K562 (cell line): Measurements from ENCODE around the gene FBXL3. TPM values are rescaled to one million over a fixed set of nuclear protein-coding genes. Genes with fewer than 3 reads are reported as not detected.

Source experiments
- CBX2 ChIP-seq: fragments of 200-600 bp; sonication (generic); IDR thresholded peaks from one replicate; pipeline ENCODE4 v1.6.1; 2012; ENCODE audit warnings: mild to moderate bottlenecking, low read length, inconsistent platforms; ENCODE audit not compliant: insufficient read depth, poor library complexity, severe bottlenecking
- ETS2 ChIP-seq: IDR thresholded peaks from 2 replicates; pipeline ENCODE4 v1.6.1; 2016; ENCODE audit warnings: borderline replicate concordance, missing genetic modification characterization, mild to moderate bottlenecking, moderate library complexity, missing compliant biosample characterization; ENCODE audit not compliant: poor library complexity, severe bottlenecking
- ETV1 ChIP-seq: fragments of 450-650 bp; conservative IDR thresholded peaks from 2 replicates; pipeline ENCODE4 v1.6.1; 2016; ENCODE audit warnings: missing genetic modification characterization, control low read depth, low read depth, missing compliant biosample characterization
- L3MBTL2 ChIP-seq: fragments of 450-650 bp; IDR thresholded peaks from 2 replicates; pipeline ENCODE4 v1.6.1; 2016; ENCODE audit warnings: mild to moderate bottlenecking, moderate library complexity
- NCOA6 ChIP-seq: fragments of 450-650 bp; IDR thresholded peaks from 2 replicates; pipeline ENCODE4 v1.6.1; 2017; ENCODE audit warnings: mild to moderate bottlenecking
- NFIX ChIP-seq: fragments of 250-450 bp; sonication (Bioruptor Pico); IDR thresholded peaks from 2 replicates; pipeline ENCODE4 v1.4.0; 2020; ENCODE audit warnings: low read depth, mild to moderate bottlenecking, moderate library complexity
- PCBP2 ChIP-seq: fragments of 200-400 bp; formaldehyde crosslinking; IDR thresholded peaks from 2 replicates; pipeline ENCODE4 v1.6.1; 2018; ENCODE audit warnings: low read length, low read depth, mild to moderate bottlenecking, moderate library complexity; ENCODE audit not compliant: poor library complexity, severe bottlenecking
- RBFOX2 ChIP-seq: fragments of 200-400 bp; formaldehyde crosslinking; IDR thresholded peaks from 2 replicates; pipeline ENCODE4 v1.6.1; 2017; ENCODE audit warnings: low read depth, mild to moderate bottlenecking, low read length, moderate library complexity
- SMARCB1 ChIP-seq: IDR thresholded peaks from 2 replicates; pipeline ENCODE4 v1.6.1; 2011; ENCODE audit warnings: improper control_type of control experiment, low read depth; ENCODE audit not compliant: insufficient read length
- SRF ChIP-seq, 2 experiments: fragments of 250-450, 450-650 bp in 1 of 2; sonication (Bioruptor Pico) in 1 of 2; sonication (generic) in 1 of 2; formaldehyde crosslinking; IDR thresholded peaks; 2 replicates each; pipeline versions ENCODE4 v1.5.0 to v1.5.1; 2020 to 2022; ENCODE audit warnings: mild to moderate bottlenecking in 1 of 2, missing genetic modification reagents in 1 of 2
- TAF15 ChIP-seq: fragments of 200-400 bp; formaldehyde crosslinking; IDR thresholded peaks from 2 replicates; pipeline ENCODE4 v1.6.1; 2017; ENCODE audit warnings: mild to moderate bottlenecking, low read depth, low read length, moderate library complexity
- YBX1 ChIP-seq: fragments of 450-650 bp; IDR thresholded peaks from 2 replicates; pipeline ENCODE4 v1.7.1; 2016; ENCODE audit warnings: mild to moderate bottlenecking
- ZNF431 ChIP-seq: sonication (generic); formaldehyde crosslinking; IDR thresholded peaks from 2 replicates; pipeline ENCODE4 v1.8.0; 2022; ENCODE audit warnings: mild to moderate bottlenecking, missing genetic modification reagents
- ZNF764 ChIP-seq: fragments of 250-450 bp; sonication (Bioruptor Pico); IDR thresholded peaks from 2 replicates; pipeline ENCODE4 v1.4.0; 2020; ENCODE audit warnings: low read depth, mild to moderate bottlenecking, moderate library complexity
- polyA plus RNA-seq, 8 experiments: library from polyadenylated mRNA; depleted of rRNA in 4 of 8; stranded (reverse) in 5 of 8; unstranded in 3 of 8; fragments of >200 nt; fragmentation: Nextera tagmentation in 2 of 8; fragmentation: Illumina TruSeq in 1 of 8; extraction: Ambion mirVana in 2 of 8; extraction: Trizol in 1 of 8; gene quantifications; 2 replicates each; pipeline versions ENCODE4 v1.2.1 to v1.2.3, GENCODE V29; 2011 to 2014; ENCODE audit warnings: inconsistent platforms in 1 of 8, missing spikeins in 1 of 8
- total RNA-seq, 7 experiments: library from RNA; depleted of rRNA in 6 of 7; stranded (reverse); fragments of >200 nt in 6 of 7; fragmentation: Illumina TruSeq in 2 of 7; extraction: Trizol in 2 of 7; gene quantifications; 2 replicates each; pipeline versions ENCODE4 v1.2.1 to v1.2.3, GENCODE V29; 2011 to 2021; ENCODE audit warnings: low replicate concordance in 1 of 7
- TF ChIP-seq, protein P1 (sequence below): fragments of 200-600 bp; sonication (generic); IDR thresholded peaks from one replicate; pipeline ENCODE4 v1.6.1; 2012; ENCODE audit warnings: mild to moderate bottlenecking, low read depth, low read length, inconsistent platforms

The FBXL3 gene
- total and polyA plus RNA-seq, 9 of the 15 experiments (the other 6 are each of a cell fraction or from before 2014, with no cell fraction given): 3.8 to 16.4 (median 12.6) TPM

DNA sequence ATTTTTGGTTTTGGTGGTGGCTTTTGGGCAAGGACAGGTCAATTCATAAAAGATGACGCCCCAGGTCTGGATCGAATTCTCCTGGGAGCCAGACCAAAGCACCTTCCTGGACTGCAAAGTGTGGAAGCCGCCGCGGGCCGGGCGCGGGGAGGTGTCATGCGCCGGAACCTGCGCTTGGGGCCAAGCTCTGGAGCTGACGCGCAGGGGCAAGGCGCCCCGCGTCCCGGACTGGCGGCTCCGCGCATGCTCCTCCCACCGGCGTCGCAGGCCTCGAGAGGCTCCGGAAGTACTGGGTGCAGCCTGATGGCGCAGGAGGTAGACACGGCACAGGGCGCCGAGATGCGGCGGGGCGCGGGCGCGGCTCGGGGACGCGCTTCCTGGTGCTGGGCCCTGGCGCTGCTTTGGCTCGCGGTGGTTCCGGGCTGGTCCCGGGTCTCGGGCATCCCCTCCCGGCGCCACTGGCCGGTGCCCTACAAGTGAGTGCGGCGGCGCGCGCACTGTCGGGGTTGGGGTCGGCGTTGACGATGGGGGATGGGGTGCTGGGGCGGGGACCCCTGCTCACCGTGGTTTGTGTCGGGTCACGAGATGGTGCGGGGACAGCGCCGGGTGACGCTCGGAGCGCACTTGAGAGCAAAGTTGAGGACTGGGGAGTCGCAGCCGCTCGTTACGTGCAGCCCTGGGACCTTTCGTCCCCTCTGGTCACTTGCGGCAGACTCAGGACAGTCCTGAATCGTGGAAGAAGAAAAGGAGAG, 35.0 kb downstream of the FBXL3 start, which contains the start of gene CLN5 (continued):
- TF ChIP-seq ETS2 (tag): no peak
- no peak for TF ChIP-seq CBX2
- TF ChIP-seq SRF (CRISPR knock-in tag; IDR thresholded peaks at IDR 0.05): no peak; a peak in 1 of 4 replicates
- TF ChIP-seq ETV1 (tag): peak; percentile 83
- TF ChIP-seq NCOA6: no peak
- TF ChIP-seq SMARCB1: no peak
- no peak for TF ChIP-seq TAF15
- TF ChIP-seq ZNF764 (CRISPR knock-in tag): no peak
- TF ChIP-seq PCBP2: no peak
- no peak for TF ChIP-seq YBX1
- TF ChIP-seq, protein P1, sequence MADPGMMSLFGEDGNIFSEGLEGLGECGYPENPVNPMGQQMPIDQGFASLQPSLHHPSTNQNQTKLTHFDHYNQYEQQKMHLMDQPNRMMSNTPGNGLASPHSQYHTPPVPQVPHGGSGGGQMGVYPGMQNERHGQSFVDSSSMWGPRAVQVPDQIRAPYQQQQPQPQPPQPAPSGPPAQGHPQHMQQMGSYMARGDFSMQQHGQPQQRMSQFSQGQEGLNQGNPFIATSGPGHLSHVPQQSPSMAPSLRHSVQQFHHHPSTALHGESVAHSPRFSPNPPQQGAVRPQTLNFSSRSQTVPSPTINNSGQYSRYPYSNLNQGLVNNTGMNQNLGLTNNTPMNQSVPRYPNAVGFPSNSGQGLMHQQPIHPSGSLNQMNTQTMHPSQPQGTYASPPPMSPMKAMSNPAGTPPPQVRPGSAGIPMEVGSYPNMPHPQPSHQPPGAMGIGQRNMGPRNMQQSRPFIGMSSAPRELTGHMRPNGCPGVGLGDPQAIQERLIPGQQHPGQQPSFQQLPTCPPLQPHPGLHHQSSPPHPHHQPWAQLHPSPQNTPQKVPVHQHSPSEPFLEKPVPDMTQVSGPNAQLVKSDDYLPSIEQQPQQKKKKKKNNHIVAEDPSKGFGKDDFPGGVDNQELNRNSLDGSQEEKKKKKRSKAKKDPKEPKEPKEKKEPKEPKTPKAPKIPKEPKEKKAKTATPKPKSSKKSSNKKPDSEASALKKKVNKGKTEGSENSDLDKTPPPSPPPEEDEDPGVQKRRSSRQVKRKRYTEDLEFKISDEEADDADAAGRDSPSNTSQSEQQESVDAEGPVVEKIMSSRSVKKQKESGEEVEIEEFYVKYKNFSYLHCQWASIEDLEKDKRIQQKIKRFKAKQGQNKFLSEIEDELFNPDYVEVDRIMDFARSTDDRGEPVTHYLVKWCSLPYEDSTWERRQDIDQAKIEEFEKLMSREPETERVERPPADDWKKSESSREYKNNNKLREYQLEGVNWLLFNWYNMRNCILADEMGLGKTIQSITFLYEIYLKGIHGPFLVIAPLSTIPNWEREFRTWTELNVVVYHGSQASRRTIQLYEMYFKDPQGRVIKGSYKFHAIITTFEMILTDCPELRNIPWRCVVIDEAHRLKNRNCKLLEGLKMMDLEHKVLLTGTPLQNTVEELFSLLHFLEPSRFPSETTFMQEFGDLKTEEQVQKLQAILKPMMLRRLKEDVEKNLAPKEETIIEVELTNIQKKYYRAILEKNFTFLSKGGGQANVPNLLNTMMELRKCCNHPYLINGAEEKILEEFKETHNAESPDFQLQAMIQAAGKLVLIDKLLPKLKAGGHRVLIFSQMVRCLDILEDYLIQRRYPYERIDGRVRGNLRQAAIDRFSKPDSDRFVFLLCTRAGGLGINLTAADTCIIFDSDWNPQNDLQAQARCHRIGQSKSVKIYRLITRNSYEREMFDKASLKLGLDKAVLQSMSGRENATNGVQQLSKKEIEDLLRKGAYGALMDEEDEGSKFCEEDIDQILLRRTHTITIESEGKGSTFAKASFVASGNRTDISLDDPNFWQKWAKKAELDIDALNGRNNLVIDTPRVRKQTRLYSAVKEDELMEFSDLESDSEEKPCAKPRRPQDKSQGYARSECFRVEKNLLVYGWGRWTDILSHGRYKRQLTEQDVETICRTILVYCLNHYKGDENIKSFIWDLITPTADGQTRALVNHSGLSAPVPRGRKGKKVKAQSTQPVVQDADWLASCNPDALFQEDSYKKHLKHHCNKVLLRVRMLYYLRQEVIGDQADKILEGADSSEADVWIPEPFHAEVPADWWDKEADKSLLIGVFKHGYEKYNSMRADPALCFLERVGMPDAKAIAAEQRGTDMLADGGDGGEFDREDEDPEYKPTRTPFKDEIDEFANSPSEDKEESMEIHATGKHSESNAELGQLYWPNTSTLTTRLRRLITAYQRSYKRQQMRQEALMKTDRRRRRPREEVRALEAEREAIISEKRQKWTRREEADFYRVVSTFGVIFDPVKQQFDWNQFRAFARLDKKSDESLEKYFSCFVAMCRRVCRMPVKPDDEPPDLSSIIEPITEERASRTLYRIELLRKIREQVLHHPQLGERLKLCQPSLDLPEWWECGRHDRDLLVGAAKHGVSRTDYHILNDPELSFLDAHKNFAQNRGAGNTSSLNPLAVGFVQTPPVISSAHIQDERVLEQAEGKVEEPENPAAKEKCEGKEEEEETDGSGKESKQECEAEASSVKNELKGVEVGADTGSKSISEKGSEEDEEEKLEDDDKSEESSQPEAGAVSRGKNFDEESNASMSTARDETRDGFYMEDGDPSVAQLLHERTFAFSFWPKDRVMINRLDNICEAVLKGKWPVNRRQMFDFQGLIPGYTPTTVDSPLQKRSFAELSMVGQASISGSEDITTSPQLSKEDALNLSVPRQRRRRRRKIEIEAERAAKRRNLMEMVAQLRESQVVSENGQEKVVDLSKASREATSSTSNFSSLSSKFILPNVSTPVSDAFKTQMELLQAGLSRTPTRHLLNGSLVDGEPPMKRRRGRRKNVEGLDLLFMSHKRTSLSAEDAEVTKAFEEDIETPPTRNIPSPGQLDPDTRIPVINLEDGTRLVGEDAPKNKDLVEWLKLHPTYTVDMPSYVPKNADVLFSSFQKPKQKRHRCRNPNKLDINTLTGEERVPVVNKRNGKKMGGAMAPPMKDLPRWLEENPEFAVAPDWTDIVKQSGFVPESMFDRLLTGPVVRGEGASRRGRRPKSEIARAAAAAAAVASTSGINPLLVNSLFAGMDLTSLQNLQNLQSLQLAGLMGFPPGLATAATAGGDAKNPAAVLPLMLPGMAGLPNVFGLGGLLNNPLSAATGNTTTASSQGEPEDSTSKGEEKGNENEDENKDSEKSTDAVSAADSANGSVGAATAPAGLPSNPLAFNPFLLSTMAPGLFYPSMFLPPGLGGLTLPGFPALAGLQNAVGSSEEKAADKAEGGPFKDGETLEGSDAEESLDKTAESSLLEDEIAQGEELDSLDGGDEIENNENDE: no peak
- no peak for TF ChIP-seq NFIX (CRISPR knock-in tag)
- TF ChIP-seq RBFOX2: peak; percentile 96
- TF ChIP-seq ZNF431 (CRISPR knock-in tag): no peak
- peak; percentile 91 for TF ChIP-seq L3MBTL2
